T-helper 2 cell treated with Interferon-gamma antibody and Interleukin-4, amounts not matched to agents 100 ng/mL and 5 ng/mL, for 36 hours (primary cell): ENCODE data around the gene OR4N5. TPM values are rescaled to one million over a fixed set of nuclear protein-coding genes. Genes with fewer than 3 reads are reported as not detected.

Source experiments
- intact Hi-C: fragments of 100-400 bp; cut with micrococcal nuclease; formaldehyde crosslinking; loops from one replicate; pipeline ENCODE4 v1.15.1; 2023
- total RNA-seq: library from RNA; stranded (reverse); gene quantifications from 2 replicates; pipeline ENCODE4 v1.2.3, GENCODE V29; 2022

Gene OR4N5
- total RNA-seq, 1 donor from 2014 or later = not detected

- intact Hi-C loops = no loop called here
These were observed 55.5 kb downstream of the OR4N5 start for GRCh38 chr14:20194101-20194500.

Other genes with a start within 250 kb of the OR4N5 start
- gene OR4K5, start 218.2 kb upstream of the OR4N5 start, total RNA-seq = not detected in 2 replicates
- not detected in 2 replicates for gene OR4K1, start 207.9 kb upstream of the OR4N5 start, total RNA-seq
- gene OR4K15, start 163.2 kb upstream of the OR4N5 start, total RNA-seq = not detected in 2 replicates
- gene OR4Q2, start 136.7 kb upstream of the OR4N5 start, total RNA-seq = not detected in 2 replicates
- gene OR4K14, start 119.5 kb upstream of the OR4N5 start, total RNA-seq = not detected in 2 replicates
- not detected in 2 replicates for gene OR4K13, start 102.8 kb upstream of the OR4N5 start, total RNA-seq
- gene OR4L1, start 78.8 kb upstream of the OR4N5 start, total RNA-seq = not detected in 2 replicates
- not detected in 2 replicates for gene OR4K17, start 28.1 kb upstream of the OR4N5 start, total RNA-seq
- not detected in 2 replicates for gene OR11G2, start 52.1 kb downstream of the OR4N5 start, total RNA-seq
- gene OR11H6, start 84.9 kb downstream of the OR4N5 start, total RNA-seq = not detected in 2 replicates
- not detected in 2 replicates for gene OR11H7, start 90.2 kb downstream of the OR4N5 start, total RNA-seq
- not detected in 2 replicates for gene OR11H4, start 100.5 kb downstream of the OR4N5 start, total RNA-seq
- 24.5 and 24.6 TPM in 2 replicates for gene TTC5, start 167.1 kb downstream of the OR4N5 start, total RNA-seq
- gene CCNB1IP1, start 194.5 kb downstream of the OR4N5 start, total RNA-seq = 26.3 and 28.5 TPM in 2 replicates
- 28.5 and 32.7 TPM in 2 replicates for gene PARP2, start 204.8 kb downstream of the OR4N5 start, total RNA-seq